ENCODE data around the gene APOA5.

- TF ChIP-seq EZH2 (IDR thresholded peaks at IDR 0.05; ENCODE audit: insufficient read depth, poor library complexity, severe bottlenecking) (no peak), EZH2phosphoT487 (IDR thresholded peaks at IDR 0.05; ENCODE audit: insufficient read depth, low read depth) (no peak)
Observed at GRCh38 chr11:116750070-116750718, 41.5 kb downstream of the APOA5 start.

Measured in GM23248 (cell line).